Left renal cortex interstitium (tissue), 4 donors: ENCODE measurements around the gene MYMX. TPM values are rescaled to one million over a fixed set of nuclear protein-coding genes. Genes with fewer than 3 reads are reported as not detected.

Source experiments
- DNase-seq, 4 donors: peaks; one replicate each; pipeline ENCODE4 v3.0.0-alpha.2; 2013; ENCODE audit warnings: low read depth in 4 of 4, low spot score in 2 of 4, missing footprints in 1 of 4
- polyA plus RNA-seq, 4 donors: library from polyadenylated mRNA; unstranded; fragments of 120-200 nt; gene quantifications; one replicate each; pipeline ENCODE4 v1.2.1, GENCODE V29; 2013; ENCODE audit not compliant: insufficient read length in 4 of 4

The MYMX gene
- polyA plus RNA-seq, 4 donors, result 0.38 to 1.0 (median 0.57) TPM

GRCh38 chr6:44248579-44248978 is 31.9 kb downstream of the MYMX start:
- DNase-seq, result no peak

GRCh38 chr6:44249082-44249748 is 32.5 kb downstream of the MYMX start:
- DNase-seq, result no peak

GRCh38 chr6:44250067-44250717 is 33.5 kb downstream of the MYMX start:
- DNase-seq, result no peak

DNA sequence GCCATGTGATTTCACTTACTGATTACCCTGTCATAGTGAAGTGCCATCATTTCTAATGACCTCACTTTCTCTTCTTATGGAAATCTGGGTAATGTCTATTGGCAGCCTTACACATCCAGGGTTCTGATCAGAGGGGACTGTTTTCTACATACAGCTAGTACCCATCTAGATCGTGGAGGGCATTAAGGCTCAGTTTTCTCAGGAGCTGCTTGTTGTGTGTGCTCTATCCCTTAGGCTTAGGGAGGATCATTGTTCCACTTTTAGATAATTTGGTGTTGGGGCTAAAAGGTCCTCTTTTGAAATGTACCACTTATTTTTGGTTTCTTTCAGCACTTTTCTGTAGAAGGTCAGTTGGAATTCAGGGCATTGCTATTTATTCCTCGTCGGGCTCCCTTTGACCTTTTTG is 34.0 kb downstream of the MYMX start:
- DNase-seq, result no peak

GRCh38 chr6:44251576-44252524 is 35.1 kb downstream of the MYMX start:
- DNase-seq, result no peak

DNA sequence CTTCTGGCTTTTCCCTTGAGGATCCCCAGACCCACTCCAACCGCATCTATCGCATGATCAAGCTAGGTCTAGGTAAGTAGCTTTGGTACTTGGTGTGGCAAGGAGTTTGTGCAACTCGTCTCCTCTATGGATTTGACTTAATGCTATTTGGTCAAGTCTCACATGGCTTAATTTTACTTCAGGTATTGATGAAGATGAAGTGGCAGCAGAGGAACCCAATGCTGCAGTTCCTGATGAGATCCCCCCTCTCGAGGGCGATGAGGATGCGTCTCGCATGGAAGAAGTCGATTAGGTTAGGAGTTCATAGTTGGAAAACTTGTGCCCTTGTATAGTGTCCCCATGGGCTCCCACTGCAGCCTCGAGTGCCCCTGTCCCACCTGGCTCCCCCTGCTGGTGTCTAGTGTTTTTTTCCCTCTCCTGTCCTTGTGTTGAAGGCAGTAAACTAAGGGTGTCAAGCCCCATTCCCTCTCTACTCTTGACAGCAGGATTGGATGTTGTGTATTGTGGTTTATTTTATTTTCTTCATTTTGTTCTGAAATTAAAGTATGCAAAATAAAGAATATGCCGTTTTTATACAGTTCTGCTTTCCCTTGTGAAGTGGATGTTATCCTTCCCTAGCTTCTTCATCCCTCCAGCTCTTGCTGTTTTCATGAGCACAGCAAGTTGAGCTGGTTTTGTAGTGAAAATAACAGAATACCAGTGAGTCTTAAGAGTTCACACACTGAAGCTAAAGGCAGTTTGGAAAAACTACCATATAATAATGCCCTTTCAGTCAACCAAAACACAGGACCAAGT is 36.8 kb downstream of the MYMX start:
- no peak for DNase-seq

DNA sequence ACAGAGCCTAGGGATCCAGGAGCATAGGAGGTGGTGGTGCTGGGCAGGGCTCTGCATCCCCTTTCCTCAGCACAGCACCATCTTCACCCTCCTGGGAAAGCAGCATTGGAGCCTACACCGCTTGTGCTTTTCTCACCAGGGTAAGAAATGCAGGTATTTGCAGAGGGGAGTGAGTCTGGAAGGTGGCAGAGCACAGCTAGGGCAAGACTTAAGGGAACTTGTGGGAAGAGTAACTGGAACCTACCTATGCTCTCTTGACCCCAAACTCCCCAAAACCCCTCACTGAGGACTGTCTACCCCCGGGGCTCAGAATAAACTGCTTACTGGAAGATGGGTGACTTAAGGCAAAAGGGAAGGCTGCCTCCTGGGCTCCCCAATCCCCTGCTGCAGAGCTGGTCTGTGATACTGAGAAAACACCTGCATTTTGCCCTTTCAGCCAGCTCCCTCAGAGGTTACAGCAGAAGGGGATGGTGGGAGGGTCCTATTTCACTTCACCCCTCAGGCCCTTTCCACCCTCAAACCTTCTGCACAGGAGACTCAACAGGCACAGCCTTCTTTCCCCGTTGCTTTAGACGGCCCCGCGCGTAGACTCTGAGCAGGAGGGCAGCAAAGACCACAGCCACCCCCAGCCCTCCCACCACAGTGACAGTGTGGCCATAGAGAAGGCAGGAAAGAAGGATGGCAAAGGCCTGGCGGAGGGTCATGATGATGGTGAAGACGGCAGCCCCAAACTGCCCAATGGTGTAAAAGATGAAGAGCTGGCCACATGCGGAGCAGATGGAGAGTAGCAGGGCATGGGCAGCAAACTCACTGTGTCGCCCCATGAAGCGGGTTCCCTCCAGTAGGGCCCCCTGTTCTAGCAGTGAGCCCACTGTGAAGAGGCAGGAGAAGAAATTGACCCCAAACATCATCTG is 37.7 kb downstream of the MYMX start:
- no peak for DNase-seq

- no peak for DNase-seq
These were observed 38.5 kb downstream of the MYMX start for GRCh38 chr6:44255105-44255808.

GRCh38 chr6:44255871-44256774 is 39.4 kb downstream of the MYMX start:
- no peak for DNase-seq

- DNase-seq, result no peak
These were observed 40.0 kb downstream of the MYMX start for GRCh38 chr6:44256775-44257024.

DNA sequence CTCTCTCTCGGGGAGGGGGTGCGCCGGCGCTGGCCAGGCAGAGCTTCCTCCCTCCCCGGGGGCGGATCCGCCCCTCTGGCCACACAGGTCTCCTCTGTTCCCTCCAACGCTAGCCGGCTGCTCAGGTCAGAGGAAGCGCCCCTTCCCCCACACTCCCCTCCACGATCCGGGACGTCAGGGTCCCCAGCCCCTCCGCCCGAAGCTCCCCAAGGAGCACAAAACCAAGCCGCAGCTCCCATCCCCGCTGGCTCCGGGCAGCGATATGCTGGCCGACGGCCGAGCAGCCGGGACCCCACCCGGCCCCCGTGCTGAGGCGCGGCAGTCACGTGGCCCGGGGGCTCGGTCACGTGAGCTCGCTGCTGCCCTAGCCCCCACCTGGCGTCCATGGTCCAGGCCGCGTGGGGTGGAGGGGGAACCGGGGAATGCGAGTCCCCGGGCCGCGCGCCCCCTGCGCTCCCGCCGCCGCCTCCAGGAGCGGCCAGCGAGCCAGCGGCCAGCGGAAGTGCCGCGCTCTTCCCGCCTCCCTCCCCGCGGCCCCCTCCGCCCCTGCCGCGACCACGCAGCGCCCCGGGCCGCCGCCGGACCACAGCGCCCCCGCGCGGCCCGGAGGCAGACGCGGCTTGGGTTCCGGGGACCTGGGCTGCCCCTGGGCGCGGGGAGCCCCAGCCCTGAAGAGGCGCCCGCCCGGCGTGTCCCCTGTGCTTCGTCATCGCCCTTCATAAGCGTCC is 40.5 kb downstream of the MYMX start, which contains the start of gene SLC35B2:
TSS of gene SLC35B2 (minus strand) at position 504 of the 728 bp plus-strand sequence. CDS start at position 386, 118 bp downstream.
- DNase-seq, result peak in 2 of 4 donors; percentile 58 to 61

GRCh38 chr6:44257753-44258324 is 41.1 kb downstream of the MYMX start:
- DNase-seq, result no peak

- no peak for DNase-seq
These were observed 41.7 kb downstream of the MYMX start for GRCh38 chr6:44258325-44258863.

- DNase-seq, result no peak
These were observed 42.2 kb downstream of the MYMX start for GRCh38 chr6:44258921-44259320.

GRCh38 chr6:44260011-44260410 is 43.3 kb downstream of the MYMX start:
- DNase-seq, result no peak

GRCh38 chr6:44260451-44261297 is 43.9 kb downstream of the MYMX start:
- DNase-seq, result no peak
